Measurements from ENCODE around the gene PDGFB. TPM values are rescaled to one million over a fixed set of nuclear protein-coding genes. Genes with fewer than 3 reads are reported as not detected.

PDGFB gene
- total RNA-seq, 1 experiment from 2014 or later, result 9.2 TPM

DNA sequence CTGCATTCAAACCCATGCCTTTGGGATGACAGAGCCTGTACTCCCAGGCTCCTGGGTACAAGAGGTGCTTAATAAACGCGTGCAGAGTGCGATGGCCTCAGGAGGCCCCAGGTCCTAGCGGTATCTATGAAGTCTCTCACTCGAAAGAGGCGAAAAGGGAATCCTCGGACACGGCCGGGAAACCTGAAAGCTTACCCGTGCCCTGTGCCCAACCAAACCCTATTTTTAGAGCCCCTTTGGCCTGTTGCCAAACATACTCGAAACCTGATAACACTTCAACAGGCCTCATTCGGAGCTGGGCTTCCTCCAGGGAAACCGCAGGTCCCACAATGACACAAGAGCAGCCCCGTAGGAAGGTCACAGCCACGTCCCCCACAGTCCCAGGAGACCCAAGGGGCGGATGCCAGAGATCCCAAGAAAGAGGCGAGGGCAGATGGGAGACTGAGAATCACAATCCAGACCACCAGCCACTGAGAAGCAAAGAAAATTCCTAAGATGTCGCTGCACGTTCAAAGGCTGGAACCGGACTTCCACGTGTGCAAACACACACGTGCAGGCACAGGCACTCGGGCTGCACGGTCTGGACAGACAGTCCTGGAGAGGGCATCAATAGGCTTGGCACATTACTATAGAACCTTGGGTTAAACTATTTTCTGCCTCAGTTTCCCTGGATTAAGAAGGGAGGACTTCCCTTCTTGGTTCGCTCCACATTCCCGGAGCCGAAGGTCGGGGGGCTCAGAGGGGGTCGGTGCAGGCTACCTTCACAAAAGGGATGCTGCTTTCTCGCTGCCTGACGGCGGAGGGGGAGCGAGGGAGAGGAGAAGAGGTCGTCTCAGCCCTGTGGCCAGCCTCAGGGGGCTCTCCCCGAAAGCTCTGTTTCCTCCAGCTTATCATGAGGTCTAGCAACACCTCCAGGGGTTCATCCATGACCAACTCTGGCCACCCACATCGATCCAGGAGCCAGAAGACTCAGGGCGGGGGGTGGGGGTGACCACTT lies 8.2 kb downstream of the PDGFB start:
- Mint-ChIP-seq H3K27me3 (ENCODE audit: low read depth) (peaks cover 59% of the 10 kb centered on the region), H3K4me1 (peaks cover 60% of the 10 kb centered on the region), H3K9me3 (no peaks in the 10 kb centered on the region), H3K4me3 (no peak overlapping the region), H3K27ac (no peak overlapping the region), H3K36me3 (peaks cover 6% of the 10 kb centered on the region)
- ATAC-seq, result no peak
- TF ChIP-seq ZNF671 (CRISPR knock-in tag; IDR thresholded peaks at IDR 0.05) (no peak), FOXJ3 (CRISPR knock-in tag; IDR thresholded peaks at IDR 0.05; ENCODE audit: borderline replicate concordance) (no peak), JUN (CRISPR knock-in tag; IDR thresholded peaks at IDR 0.05) (no peak), ESRRA (CRISPR knock-in tag; IDR thresholded peaks at IDR 0.05; ENCODE audit: borderline replicate concordance) (no peak), ATF1 (CRISPR knock-in tag; IDR thresholded peaks at IDR 0.05) (no peak), NFE2L1 (CRISPR knock-in tag; IDR thresholded peaks at IDR 0.05) (no peak), CREM (CRISPR knock-in tag; IDR thresholded peaks at IDR 0.05) (no peak), FOXP1 (CRISPR knock-in tag; IDR thresholded peaks at IDR 0.05; ENCODE audit: borderline replicate concordance) (no peak), SOX15 (CRISPR knock-in tag; IDR thresholded peaks at IDR 0.05) (no peak), TEAD4 (CRISPR knock-in tag; IDR thresholded peaks at IDR 0.05) (no peak), CREB1 (CRISPR knock-in tag; IDR thresholded peaks at IDR 0.05) (no peak), NFYB (CRISPR knock-in tag; conservative IDR thresholded peaks at IDR 0.05; ENCODE audit: low read depth) (no peak), NFATC4 (CRISPR knock-in tag; IDR thresholded peaks at IDR 0.05) (no peak), PREB (CRISPR knock-in tag; IDR thresholded peaks at IDR 0.05; ENCODE audit: borderline replicate concordance) (no peak), GABPB1 (CRISPR knock-in tag; IDR thresholded peaks at IDR 0.05) (no peak)
- TF ChIP-seq, protein P1, sequence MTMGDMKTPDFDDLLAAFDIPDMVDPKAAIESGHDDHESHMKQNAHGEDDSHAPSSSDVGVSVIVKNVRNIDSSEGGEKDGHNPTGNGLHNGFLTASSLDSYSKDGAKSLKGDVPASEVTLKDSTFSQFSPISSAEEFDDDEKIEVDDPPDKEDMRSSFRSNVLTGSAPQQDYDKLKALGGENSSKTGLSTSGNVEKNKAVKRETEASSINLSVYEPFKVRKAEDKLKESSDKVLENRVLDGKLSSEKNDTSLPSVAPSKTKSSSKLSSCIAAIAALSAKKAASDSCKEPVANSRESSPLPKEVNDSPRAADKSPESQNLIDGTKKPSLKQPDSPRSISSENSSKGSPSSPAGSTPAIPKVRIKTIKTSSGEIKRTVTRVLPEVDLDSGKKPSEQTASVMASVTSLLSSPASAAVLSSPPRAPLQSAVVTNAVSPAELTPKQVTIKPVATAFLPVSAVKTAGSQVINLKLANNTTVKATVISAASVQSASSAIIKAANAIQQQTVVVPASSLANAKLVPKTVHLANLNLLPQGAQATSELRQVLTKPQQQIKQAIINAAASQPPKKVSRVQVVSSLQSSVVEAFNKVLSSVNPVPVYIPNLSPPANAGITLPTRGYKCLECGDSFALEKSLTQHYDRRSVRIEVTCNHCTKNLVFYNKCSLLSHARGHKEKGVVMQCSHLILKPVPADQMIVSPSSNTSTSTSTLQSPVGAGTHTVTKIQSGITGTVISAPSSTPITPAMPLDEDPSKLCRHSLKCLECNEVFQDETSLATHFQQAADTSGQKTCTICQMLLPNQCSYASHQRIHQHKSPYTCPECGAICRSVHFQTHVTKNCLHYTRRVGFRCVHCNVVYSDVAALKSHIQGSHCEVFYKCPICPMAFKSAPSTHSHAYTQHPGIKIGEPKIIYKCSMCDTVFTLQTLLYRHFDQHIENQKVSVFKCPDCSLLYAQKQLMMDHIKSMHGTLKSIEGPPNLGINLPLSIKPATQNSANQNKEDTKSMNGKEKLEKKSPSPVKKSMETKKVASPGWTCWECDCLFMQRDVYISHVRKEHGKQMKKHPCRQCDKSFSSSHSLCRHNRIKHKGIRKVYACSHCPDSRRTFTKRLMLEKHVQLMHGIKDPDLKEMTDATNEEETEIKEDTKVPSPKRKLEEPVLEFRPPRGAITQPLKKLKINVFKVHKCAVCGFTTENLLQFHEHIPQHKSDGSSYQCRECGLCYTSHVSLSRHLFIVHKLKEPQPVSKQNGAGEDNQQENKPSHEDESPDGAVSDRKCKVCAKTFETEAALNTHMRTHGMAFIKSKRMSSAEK (CRISPR knock-in tag; IDR thresholded peaks at IDR 0.05; ENCODE audit: borderline replicate concordance), result no peak
- no peak for DNase-seq (ENCODE audit: low spot score)
- ChIA-PET POLR2A (interaction anchor here (0.6 to 1.4 kb wide), 7 partner anchors 22 to 138 kb away, joined by 3 to 6 read pairs (median 3); no protein-coding TSS in a partner anchor), CTCF (interaction anchor here (0.8 to 2.7 kb wide), 10 partner anchors 9 to 101 kb away, joined by 3 to 16 read pairs (median 4); no protein-coding TSS in a partner anchor)

- Mint-ChIP-seq H3K9me3 (no peaks in the 10 kb centered on the region), H3K27ac (no peak overlapping the region), H3K4me1 (peaks cover 57% of the 10 kb centered on the region), H3K27me3 (ENCODE audit: low read depth) (peaks cover 53% of the 10 kb centered on the region), H3K4me3 (no peak overlapping the region), H3K36me3 (peaks cover 4% of the 10 kb centered on the region)
- no peak for TF ChIP-seq OVOL2 (CRISPR knock-in tag; IDR thresholded peaks at IDR 0.05; ENCODE audit: borderline replicate concordance)
- TF ChIP-seq USF1 (CRISPR knock-in tag; IDR thresholded peaks at IDR 0.05), result no peak
- TF ChIP-seq PRRX2 (CRISPR knock-in tag; IDR thresholded peaks at IDR 0.05), result no peak
- no peak for TF ChIP-seq TP53 (CRISPR knock-in tag; IDR thresholded peaks at IDR 0.05)
- TF ChIP-seq, protein P2, sequence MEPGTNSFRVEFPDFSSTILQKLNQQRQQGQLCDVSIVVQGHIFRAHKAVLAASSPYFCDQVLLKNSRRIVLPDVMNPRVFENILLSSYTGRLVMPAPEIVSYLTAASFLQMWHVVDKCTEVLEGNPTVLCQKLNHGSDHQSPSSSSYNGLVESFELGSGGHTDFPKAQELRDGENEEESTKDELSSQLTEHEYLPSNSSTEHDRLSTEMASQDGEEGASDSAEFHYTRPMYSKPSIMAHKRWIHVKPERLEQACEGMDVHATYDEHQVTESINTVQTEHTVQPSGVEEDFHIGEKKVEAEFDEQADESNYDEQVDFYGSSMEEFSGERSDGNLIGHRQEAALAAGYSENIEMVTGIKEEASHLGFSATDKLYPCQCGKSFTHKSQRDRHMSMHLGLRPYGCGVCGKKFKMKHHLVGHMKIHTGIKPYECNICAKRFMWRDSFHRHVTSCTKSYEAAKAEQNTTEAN (CRISPR knock-in tag; IDR thresholded peaks at IDR 0.05), result no peak
- no peak for TF ChIP-seq ZNF396 (CRISPR knock-in tag; IDR thresholded peaks at IDR 0.05; ENCODE audit: borderline replicate concordance)
- TF ChIP-seq NR2C2 (CRISPR knock-in tag; IDR thresholded peaks at IDR 0.05), result no peak; the same call in 1 of the 2 replicates
- TF ChIP-seq CBFB (CRISPR knock-in tag; IDR thresholded peaks at IDR 0.05; ENCODE audit: low read depth), result no peak
- DNase-seq (ENCODE audit: low spot score) (no peak), ATAC-seq (no peak)
- ChIA-PET CTCF (interaction anchor here (0.7 to 2.7 kb wide), 13 partner anchors 11 to 466 kb away, joined by 3 to 16 read pairs (median 4); no protein-coding TSS in a partner anchor), POLR2A (interaction anchor here (1.0 to 1.4 kb wide), 3 partner anchors 21 to 76 kb away, joined by 3 to 4 read pairs (median 3); no protein-coding TSS in a partner anchor)
Measured at GRCh38 chr22:39234867-39235687, 9.7 kb downstream of the PDGFB start.

Data from WTC11 (cell line).